BJ (cell line): Measurements from ENCODE around the gene CRMP1. TPM values are rescaled to one million over a fixed set of nuclear protein-coding genes. Genes with fewer than 3 reads are reported as not detected.

Source experiments
- CTCF ChIA-PET: fragments of 350-600 bp; formaldehyde crosslinking; extraction: SDS; loops from one replicate; lab custom pipeline; 2021; ENCODE audit warnings: antibody characterized with exemption, inconsistent platforms; lab: Yijun Ruan, JAX
- POLR2A ChIA-PET: fragments of 300-600 bp; sonication (Branson Sonifier 250); formaldehyde crosslinking; extraction: SDS; loops from one replicate; lab custom pipeline; 2021; ENCODE audit warnings: antibody characterized with exemption; lab: Charles Lee
- DNase-seq: peaks from one replicate; pipeline ENCODE4 v3.0.0-alpha.2; 2011; ENCODE audit warnings: low read depth
- H3K27me3 ChIP-seq: 2 replicates; pipeline ENCODE4 v1.6.0; 2011; ENCODE audit warnings: low read length; ENCODE audit not compliant: control insufficient read depth, insufficient read depth
- H3K36me3 ChIP-seq: 2 replicates; pipeline ENCODE4 v1.5.1; 2011; ENCODE audit warnings: low read length; ENCODE audit not compliant: control insufficient read depth, insufficient read depth
- H3K4me3 ChIP-seq: 2 replicates; pipeline ENCODE4 v1.5.1; 2011; ENCODE audit warnings: low read depth, mild to moderate bottlenecking, control low read depth, low read length
- polyA plus RNA-seq: library from polyadenylated mRNA; depleted of rRNA; stranded (reverse); fragments of >200 nt; gene quantifications from 2 replicates; pipeline ENCODE4 v1.2.3, GENCODE V29; 2011
- TF ChIP-seq, protein P1 (sequence below): IDR thresholded peaks from 2 replicates; pipeline ENCODE4 v1.5.1; 2011; ENCODE audit warnings: low read depth, mild to moderate bottlenecking, control low read depth, inconsistent platforms, low read length, moderate library complexity; ENCODE audit not compliant: insufficient read depth

The CRMP1 gene
- polyA plus RNA-seq, 1 experiment = 0.09 TPM

GRCh38 chr4:5889002-5889696 is 3.7 kb downstream of the CRMP1 start:
- POLR2A ChIA-PET = no interaction called here
- no peaks in the 10 kb centered on the region for H3K36me3 ChIP-seq
- TF ChIP-seq, protein P1, sequence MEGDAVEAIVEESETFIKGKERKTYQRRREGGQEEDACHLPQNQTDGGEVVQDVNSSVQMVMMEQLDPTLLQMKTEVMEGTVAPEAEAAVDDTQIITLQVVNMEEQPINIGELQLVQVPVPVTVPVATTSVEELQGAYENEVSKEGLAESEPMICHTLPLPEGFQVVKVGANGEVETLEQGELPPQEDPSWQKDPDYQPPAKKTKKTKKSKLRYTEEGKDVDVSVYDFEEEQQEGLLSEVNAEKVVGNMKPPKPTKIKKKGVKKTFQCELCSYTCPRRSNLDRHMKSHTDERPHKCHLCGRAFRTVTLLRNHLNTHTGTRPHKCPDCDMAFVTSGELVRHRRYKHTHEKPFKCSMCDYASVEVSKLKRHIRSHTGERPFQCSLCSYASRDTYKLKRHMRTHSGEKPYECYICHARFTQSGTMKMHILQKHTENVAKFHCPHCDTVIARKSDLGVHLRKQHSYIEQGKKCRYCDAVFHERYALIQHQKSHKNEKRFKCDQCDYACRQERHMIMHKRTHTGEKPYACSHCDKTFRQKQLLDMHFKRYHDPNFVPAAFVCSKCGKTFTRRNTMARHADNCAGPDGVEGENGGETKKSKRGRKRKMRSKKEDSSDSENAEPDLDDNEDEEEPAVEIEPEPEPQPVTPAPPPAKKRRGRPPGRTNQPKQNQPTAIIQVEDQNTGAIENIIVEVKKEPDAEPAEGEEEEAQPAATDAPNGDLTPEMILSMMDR = no peak
- CTCF ChIA-PET = no interaction called here
- DNase-seq = no peak
- H3K4me3 ChIP-seq = no peak overlapping the region
- peaks cover 50% of the 10 kb centered on the region for H3K27me3 ChIP-seq

- TF ChIP-seq, protein P1 = no peak
- Histone ChIP-seq H3K27me3 (peaks cover 43% of the 10 kb centered on the region), H3K36me3 (no peaks in the 10 kb centered on the region), H3K4me3 (no peak overlapping the region)
- ChIA-PET CTCF (no interaction called here), POLR2A (no interaction called here)
- no peak for DNase-seq
Observed at GRCh38 chr4:5888222-5889001, 4.5 kb downstream of the CRMP1 start.

DNA sequence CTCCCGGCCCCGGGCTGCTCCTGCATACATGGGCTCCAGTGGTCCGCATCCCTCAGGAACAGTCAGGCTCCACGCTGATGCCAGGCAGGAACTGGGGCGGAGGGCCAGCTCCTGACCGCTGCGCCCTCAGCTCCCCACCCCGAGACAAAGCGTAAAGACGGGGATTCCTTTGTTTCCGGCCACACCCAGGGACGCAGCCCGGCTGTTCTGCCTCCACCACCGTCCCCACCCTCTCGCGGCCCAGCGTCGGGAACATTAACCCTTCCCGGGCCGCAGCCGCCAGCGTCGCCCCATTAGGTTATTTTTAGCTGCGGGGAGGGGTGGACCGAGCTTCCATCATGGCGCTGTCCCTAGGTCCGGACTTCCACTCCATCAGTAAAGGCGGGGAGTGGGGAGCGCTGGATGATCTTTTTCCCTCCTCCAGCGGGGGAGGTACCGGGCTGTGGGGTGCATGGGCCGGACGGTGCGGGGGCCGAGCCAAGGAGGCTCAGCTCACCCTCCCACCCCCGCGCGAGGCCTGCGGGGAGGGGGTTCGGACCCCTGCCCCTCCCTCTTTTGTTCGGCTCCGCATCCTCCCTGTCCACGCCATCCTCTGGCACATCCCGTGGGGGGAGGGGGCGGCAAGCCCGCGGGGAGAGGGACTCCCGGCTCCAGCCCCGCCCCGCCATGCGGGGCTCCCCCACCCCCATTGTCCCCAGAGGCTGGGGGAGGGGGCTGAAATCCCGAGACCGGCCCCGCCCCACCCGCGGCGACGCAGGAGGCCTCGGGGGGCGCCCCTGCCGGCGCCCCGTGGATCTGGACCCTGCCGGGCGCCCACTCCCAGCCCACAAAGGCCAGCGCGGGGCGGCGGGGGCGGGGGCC is 5.3 kb downstream of the CRMP1 start:
- CTCF ChIA-PET = no interaction called here

DNA sequence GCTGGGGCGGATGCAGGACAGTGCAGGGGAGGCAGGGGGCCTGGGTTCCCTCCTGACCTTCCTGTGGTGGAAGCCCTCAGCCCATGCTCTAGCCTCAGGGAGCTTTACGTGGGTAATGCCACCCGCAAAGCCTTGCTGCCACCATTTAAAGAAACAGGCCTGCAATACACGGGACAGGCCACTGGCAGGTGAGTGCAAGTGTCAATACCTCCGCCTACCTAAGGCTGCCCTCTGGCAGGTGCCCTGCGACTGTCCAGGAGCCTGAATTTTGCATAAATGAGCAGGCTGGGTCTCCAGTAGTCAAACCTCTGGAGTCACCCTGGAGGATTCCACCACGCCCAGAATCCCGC is 5.9 kb downstream of the CRMP1 start:
- Histone ChIP-seq H3K36me3 (no peaks in the 10 kb centered on the region), H3K4me3 (no peak overlapping the region), H3K27me3 (peaks cover 37% of the 10 kb centered on the region)
- ChIA-PET CTCF (no interaction called here), POLR2A (no interaction called here)
- no peak for DNase-seq
- TF ChIP-seq, protein P1 = no peak

More for the DNA sequence above, 5.3 kb downstream of the CRMP1 start:
- TF ChIP-seq, protein P1 = no peak
- Histone ChIP-seq H3K27me3 (peaks cover 40% of the 10 kb centered on the region), H3K36me3 (no peaks in the 10 kb centered on the region), H3K4me3 (no peak overlapping the region)
- no peak for DNase-seq
- POLR2A ChIA-PET = no interaction called here

GRCh38 chr4:5885733-5886132 is 7.2 kb downstream of the CRMP1 start:
- TF ChIP-seq, protein P1 = no peak
- H3K4me3 ChIP-seq = no peak overlapping the region
- no peak for DNase-seq
- ChIA-PET CTCF (no interaction called here), POLR2A (no interaction called here)
- peaks cover 29% of the 10 kb centered on the region for H3K27me3 ChIP-seq
- no peaks in the 10 kb centered on the region for H3K36me3 ChIP-seq
